Trophoblast cell (in vitro differentiated cells and primary cell): ENCODE results near the gene DCP2.
A peak's percentile ranks its signal among the peaks of the same experiment; 100 is the strongest.

Experiments used
- DNase-seq, 2 donors: peaks; one replicate each; pipeline ENCODE4 v3.0.0-alpha.2; 2016
- H2AFZ ChIP-seq: 2 replicates; pipeline ENCODE4 v1.6.1; 2013; ENCODE audit warnings: low read length, moderate library complexity, mild to moderate bottlenecking; ENCODE audit not compliant: insufficient read depth, poor library complexity
- H2AK5ac ChIP-seq: 2 replicates; pipeline ENCODE4 v1.6.1; 2013; ENCODE audit warnings: mild to moderate bottlenecking, low read length
- H2BK120ac ChIP-seq: 2 replicates; pipeline ENCODE4 v1.6.1; 2013; ENCODE audit warnings: low read length, mild to moderate bottlenecking, moderate library complexity; ENCODE audit not compliant: insufficient read depth, poor library complexity
- H2BK12ac ChIP-seq: 2 replicates; pipeline ENCODE4 v1.6.1; 2013; ENCODE audit warnings: mild to moderate bottlenecking, low read length, moderate library complexity
- H2BK5ac ChIP-seq: 2 replicates; pipeline ENCODE4 v1.6.1; 2013; ENCODE audit warnings: low read length, low read depth, moderate library complexity, mild to moderate bottlenecking; ENCODE audit not compliant: poor library complexity
- H3K14ac ChIP-seq: 2 replicates; pipeline ENCODE4 v1.6.1; 2013; ENCODE audit warnings: mild to moderate bottlenecking, low read length
- H3K18ac ChIP-seq: 2 replicates; pipeline ENCODE4 v1.6.1; 2013; ENCODE audit warnings: mild to moderate bottlenecking, low read length
- H3K23ac ChIP-seq: 2 replicates; pipeline ENCODE4 v1.6.1; 2013; ENCODE audit warnings: low read length
- H3K27ac ChIP-seq: 2 replicates; pipeline ENCODE4 v1.5.1; 2013; ENCODE audit warnings: low read depth, mild to moderate bottlenecking, inconsistent platforms, low read length, moderate library complexity
- H3K27me3 ChIP-seq: 2 replicates; pipeline ENCODE4 v1.6.1; 2013; ENCODE audit warnings: inconsistent platforms, mild to moderate bottlenecking, low read length, moderate library complexity; ENCODE audit not compliant: insufficient read depth
- H3K36me3 ChIP-seq, 2 experiments: 1 replicate in 1 of 2; 2 replicates in 1 of 2; pipeline ENCODE4 v1.6.1; 2013; ENCODE audit warnings: low read length in 2 of 2, mild to moderate bottlenecking in 2 of 2, moderate library complexity in 1 of 2; ENCODE audit not compliant: insufficient read depth in 2 of 2, control insufficient read depth in 1 of 2
- H3K4ac ChIP-seq: 2 replicates; pipeline ENCODE4 v1.6.1; 2013; ENCODE audit warnings: low read depth, mild to moderate bottlenecking, low read length, moderate library complexity
- H3K4me1 ChIP-seq, 2 experiments: 1 replicate in 1 of 2; 2 replicates in 1 of 2; pipeline ENCODE4 v1.6.1; 2013; ENCODE audit warnings: low read length in 2 of 2, mild to moderate bottlenecking in 2 of 2, moderate library complexity in 1 of 2; ENCODE audit not compliant: insufficient read depth in 2 of 2, control insufficient read depth in 1 of 2
- H3K4me2 ChIP-seq: 2 replicates; pipeline ENCODE4 v1.6.1; 2013; ENCODE audit warnings: inconsistent platforms, mild to moderate bottlenecking, low read length, moderate library complexity
- H3K4me3 ChIP-seq: 2 replicates; pipeline ENCODE4 v1.5.1; 2013; ENCODE audit warnings: mild to moderate bottlenecking, low read depth, low read length, inconsistent platforms
- H3K79me1 ChIP-seq: one replicate; pipeline ENCODE4 v1.6.1; 2013; ENCODE audit warnings: low read length
- H3K79me2 ChIP-seq: 2 replicates; pipeline ENCODE4 v1.6.1; 2013; ENCODE audit warnings: low read length, mild to moderate bottlenecking; ENCODE audit not compliant: control insufficient read depth, insufficient read depth, poor library complexity
- H3K9ac ChIP-seq: 2 replicates; pipeline ENCODE4 v1.6.1; 2013; ENCODE audit warnings: mild to moderate bottlenecking, low read length
- H3K9me3 ChIP-seq: 2 replicates; pipeline ENCODE4 v1.6.1; 2013; ENCODE audit warnings: low read depth, mild to moderate bottlenecking, control low read depth, inconsistent platforms, low read length; ENCODE audit not compliant: insufficient read depth
- H4K12ac ChIP-seq: 2 replicates; pipeline ENCODE4 v1.6.1; 2013; ENCODE audit warnings: low read depth, mild to moderate bottlenecking, low read length, moderate library complexity
- H4K8ac ChIP-seq: 2 replicates; pipeline ENCODE4 v1.6.1; 2013; ENCODE audit warnings: low read depth, mild to moderate bottlenecking, low read length, moderate library complexity
- H4K91ac ChIP-seq: one replicate; pipeline ENCODE4 v1.6.1; 2013; ENCODE audit warnings: low read depth, mild to moderate bottlenecking, low read length, moderate library complexity
- WGBS: extraction: QIAGEN DNeasy Blood & Tissue Kit; methylation state at CpG from one replicate; pipeline ENCODE4 v1.1.7; 2013; ENCODE audit warnings: missing lambda C conversion rate; ENCODE audit not compliant: insufficient read length, insufficient coverage; ENCODE audit errors: extremely low coverage; 5-methylcytosine and 5-hydroxymethylcytosine counted together

The DCP2 gene

GRCh38 chr5:113039229-113039933, 62.8 kb downstream of the DCP2 start:
- H2BK12ac ChIP-seq: no peak overlapping the region
- no peaks in the 10 kb centered on the region for H3K4me1 ChIP-seq
- H3K14ac ChIP-seq: no peak overlapping the region
- no peaks in the 10 kb centered on the region for H3K79me1 ChIP-seq
- no peaks in the 10 kb centered on the region for H3K27me3 ChIP-seq
- H2BK120ac ChIP-seq: no peak overlapping the region
- no peak overlapping the region for H3K27ac ChIP-seq
- WGBS: no CpG with 5 or more reads among the region's 14 CpGs
- no peak overlapping the region for H3K4me2 ChIP-seq
- no peaks in the 10 kb centered on the region for H3K36me3 ChIP-seq
- H3K9ac ChIP-seq: no peak overlapping the region
- no peak overlapping the region for H3K4me3 ChIP-seq
- no peak overlapping the region for H4K91ac ChIP-seq
- no peak overlapping the region for H3K23ac ChIP-seq
- no peak overlapping the region for H3K4ac ChIP-seq
- DNase-seq: no peak
- no peak overlapping the region for H3K18ac ChIP-seq
- no peak overlapping the region for H4K8ac ChIP-seq
- H2AK5ac ChIP-seq: no peak overlapping the region
- H3K79me2 ChIP-seq: no peaks in the 10 kb centered on the region
- no peak overlapping the region for H2AFZ ChIP-seq
- H4K12ac ChIP-seq: no peak overlapping the region
- H3K9me3 ChIP-seq: no peaks in the 10 kb centered on the region
- no peak overlapping the region for H2BK5ac ChIP-seq

GRCh38 chr5:113039934-113040285, 63.3 kb downstream of the DCP2 start:
- Histone ChIP-seq H3K9me3 (no peaks in the 10 kb centered on the region), H3K23ac (no peak overlapping the region), H4K8ac (no peak overlapping the region), H3K27ac (no peak overlapping the region), H3K9ac (no peak overlapping the region), H3K18ac (no peak overlapping the region), H3K4me3 (no peak overlapping the region), H3K14ac (no peak overlapping the region), H3K4ac (no peak overlapping the region), H2BK12ac (peak overlapping the region; percentile 16), H2BK5ac (no peak overlapping the region), H2BK120ac (no peak overlapping the region), H2AFZ (no peak overlapping the region), H3K4me2 (no peak overlapping the region), H4K91ac (no peak overlapping the region), H2AK5ac (no peak overlapping the region), H3K27me3 (no peaks in the 10 kb centered on the region), H3K36me3 (no peaks in the 10 kb centered on the region), H3K79me1 (no peaks in the 10 kb centered on the region), H3K4me1 (no peaks in the 10 kb centered on the region), H4K12ac (no peak overlapping the region), H3K79me2 (no peaks in the 10 kb centered on the region)
- WGBS: no CpG with 5 or more reads among the region's 4 CpGs
- no peak for DNase-seq

GRCh38 chr5:113040672-113041260, 64.2 kb downstream of the DCP2 start:
- Histone ChIP-seq H3K27ac (no peak overlapping the region), H2AFZ (no peak overlapping the region), H3K4me3 (no peak overlapping the region), H2AK5ac (no peak overlapping the region), H3K36me3 (no peaks in the 10 kb centered on the region), H4K12ac (no peak overlapping the region), H2BK5ac (no peak overlapping the region), H4K8ac (no peak overlapping the region), H3K18ac (no peak overlapping the region), H2BK12ac (no peak overlapping the region), H3K4me2 (no peak overlapping the region), H3K9ac (no peak overlapping the region), H3K23ac (no peak overlapping the region), H3K79me1 (no peaks in the 10 kb centered on the region), H2BK120ac (no peak overlapping the region), H3K14ac (no peak overlapping the region), H3K4me1 (no peaks in the 10 kb centered on the region), H3K27me3 (no peaks in the 10 kb centered on the region), H4K91ac (no peak overlapping the region), H3K79me2 (no peaks in the 10 kb centered on the region), H3K4ac (no peak overlapping the region), H3K9me3 (no peaks in the 10 kb centered on the region)
- no peak for DNase-seq
- no CpG with 5 or more reads among the region's 6 CpGs for WGBS

DNA sequence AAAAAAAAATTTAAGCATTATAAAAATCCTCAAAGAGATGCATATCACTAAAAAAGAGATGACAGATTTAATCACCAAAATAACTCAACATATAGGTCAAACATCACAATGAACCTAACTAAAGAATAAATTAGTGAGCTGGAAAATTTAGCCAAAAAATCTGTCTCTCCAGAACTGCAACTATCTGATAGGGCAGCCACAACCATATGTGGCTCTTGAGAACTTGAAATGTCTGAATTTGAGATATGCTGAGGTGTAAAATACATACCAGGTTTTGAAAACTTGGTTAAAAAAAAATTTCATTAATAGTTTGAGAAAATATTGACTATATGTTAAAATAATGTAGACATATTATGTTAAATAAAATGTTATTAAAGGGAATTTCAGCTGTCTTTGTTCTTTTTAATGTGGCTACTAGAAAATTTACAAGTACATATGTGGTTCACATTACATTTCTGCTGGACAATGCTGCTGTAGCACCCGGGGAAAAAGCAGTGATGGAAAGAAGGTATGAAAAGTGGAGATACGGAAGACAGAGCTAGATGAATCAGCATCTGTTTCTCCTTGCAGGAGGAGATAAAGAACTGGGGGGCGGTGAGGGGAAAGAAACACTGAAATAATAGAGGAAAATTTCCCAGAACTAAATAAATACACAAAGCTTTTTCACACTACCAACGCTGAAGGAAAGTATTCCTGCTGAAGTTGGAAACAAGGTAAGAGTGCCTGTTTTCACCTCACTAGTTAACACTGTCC, 66.1 kb downstream of the DCP2 start:
- no peak overlapping the region for H3K14ac ChIP-seq
- DNase-seq: no peak
- H3K79me1 ChIP-seq: no peaks in the 10 kb centered on the region
- WGBS: no CpG with 5 or more reads among the region's 4 CpGs
- H4K91ac ChIP-seq: no peak overlapping the region
- no peak overlapping the region for H2BK120ac ChIP-seq
- H3K4me2 ChIP-seq: no peak overlapping the region
- H3K4me1 ChIP-seq: peaks cover 6 to 8% of the 10 kb centered on the region in 2 experiments
- H3K27ac ChIP-seq: no peak overlapping the region
- no peak overlapping the region for H2AK5ac ChIP-seq
- H3K27me3 ChIP-seq: no peaks in the 10 kb centered on the region
- H3K4ac ChIP-seq: no peak overlapping the region
- no peaks in the 10 kb centered on the region for H3K9me3 ChIP-seq
- H3K4me3 ChIP-seq: no peak overlapping the region
- H3K36me3 ChIP-seq: no peaks in the 10 kb centered on the region
- no peak overlapping the region for H2AFZ ChIP-seq
- H2BK5ac ChIP-seq: no peak overlapping the region
- no peak overlapping the region for H4K8ac ChIP-seq
- no peak overlapping the region for H3K18ac ChIP-seq
- no peak overlapping the region for H3K23ac ChIP-seq
- no peak overlapping the region for H2BK12ac ChIP-seq
- H3K9ac ChIP-seq: no peak overlapping the region
- H3K79me2 ChIP-seq: no peaks in the 10 kb centered on the region
- H4K12ac ChIP-seq: no peak overlapping the region
